ENCODE data around the gene IDNK.

Gene IDNK

DNA sequence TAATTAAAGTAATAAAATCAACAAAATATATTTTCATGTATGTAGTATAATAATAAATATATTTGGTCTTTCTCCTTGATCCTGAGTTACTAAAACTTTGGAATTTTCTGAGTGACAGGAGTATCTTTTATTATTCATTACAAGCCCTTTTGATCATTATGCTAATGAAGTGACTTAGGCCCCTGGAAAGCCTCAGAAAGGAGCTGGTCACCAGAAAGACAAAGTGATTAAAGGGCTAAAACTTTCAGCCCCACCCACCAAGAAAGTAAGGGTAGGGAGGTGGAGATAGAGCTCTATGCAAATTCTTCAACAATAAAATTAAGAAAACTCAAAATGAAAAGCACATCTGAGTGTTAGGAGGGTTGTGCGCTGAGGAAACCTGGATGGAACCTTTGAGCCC is 57.3 kb downstream of the IDNK start:
- TF ChIP-seq EZH2 (optimal IDR thresholded peaks at IDR 0.05; ENCODE audit: low read depth, low read length), result no peak
- TF ChIP-seq, protein P1, sequence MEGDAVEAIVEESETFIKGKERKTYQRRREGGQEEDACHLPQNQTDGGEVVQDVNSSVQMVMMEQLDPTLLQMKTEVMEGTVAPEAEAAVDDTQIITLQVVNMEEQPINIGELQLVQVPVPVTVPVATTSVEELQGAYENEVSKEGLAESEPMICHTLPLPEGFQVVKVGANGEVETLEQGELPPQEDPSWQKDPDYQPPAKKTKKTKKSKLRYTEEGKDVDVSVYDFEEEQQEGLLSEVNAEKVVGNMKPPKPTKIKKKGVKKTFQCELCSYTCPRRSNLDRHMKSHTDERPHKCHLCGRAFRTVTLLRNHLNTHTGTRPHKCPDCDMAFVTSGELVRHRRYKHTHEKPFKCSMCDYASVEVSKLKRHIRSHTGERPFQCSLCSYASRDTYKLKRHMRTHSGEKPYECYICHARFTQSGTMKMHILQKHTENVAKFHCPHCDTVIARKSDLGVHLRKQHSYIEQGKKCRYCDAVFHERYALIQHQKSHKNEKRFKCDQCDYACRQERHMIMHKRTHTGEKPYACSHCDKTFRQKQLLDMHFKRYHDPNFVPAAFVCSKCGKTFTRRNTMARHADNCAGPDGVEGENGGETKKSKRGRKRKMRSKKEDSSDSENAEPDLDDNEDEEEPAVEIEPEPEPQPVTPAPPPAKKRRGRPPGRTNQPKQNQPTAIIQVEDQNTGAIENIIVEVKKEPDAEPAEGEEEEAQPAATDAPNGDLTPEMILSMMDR (IDR thresholded peaks at IDR 0.05; ENCODE audit: low read length), result no peak
- H3K4me3 ChIP-seq (ENCODE audit: low read length), result no peak overlapping the region
- peaks cover 14% of the 10 kb centered on the region; the same call in 1 of the 2 replicates for H3K36me3 ChIP-seq (replicated peaks; ENCODE audit: insufficient read depth, low read length)
- H3F3A ChIP-seq (ENCODE audit: insufficient read depth, low read length), result no peaks in the 10 kb centered on the region
- H4K20me1 ChIP-seq (ENCODE audit: insufficient read depth, low read length), result peaks cover 18% of the 10 kb centered on the region; the same call in 1 of the 2 replicates
- H3K9me3 ChIP-seq (replicated peaks; ENCODE audit: insufficient read depth, low read length), result no peaks in the 10 kb centered on the region
- peaks cover 90% of the 10 kb centered on the region for H3K79me2 ChIP-seq (ENCODE audit: low read length)
- no peaks in the 10 kb centered on the region for H3K9me2 ChIP-seq (replicated peaks; ENCODE audit: insufficient read depth, low read length)
- DNase-seq, result no peak
- H3K9ac ChIP-seq (ENCODE audit: low read length), result no peak overlapping the region
- no peaks in the 10 kb centered on the region for H3K27me3 ChIP-seq (replicated peaks; ENCODE audit: insufficient read depth, low read length)
- H3K4me1 ChIP-seq (ENCODE audit: low read length), result no peaks in the 10 kb centered on the region
- H3K4me2 ChIP-seq (ENCODE audit: low read depth, low read length), result no peak overlapping the region
- H3K27ac ChIP-seq (ENCODE audit: low read length), result no peak overlapping the region
- H2AFZ ChIP-seq (ENCODE audit: low read length), result no peak overlapping the region

DNA sequence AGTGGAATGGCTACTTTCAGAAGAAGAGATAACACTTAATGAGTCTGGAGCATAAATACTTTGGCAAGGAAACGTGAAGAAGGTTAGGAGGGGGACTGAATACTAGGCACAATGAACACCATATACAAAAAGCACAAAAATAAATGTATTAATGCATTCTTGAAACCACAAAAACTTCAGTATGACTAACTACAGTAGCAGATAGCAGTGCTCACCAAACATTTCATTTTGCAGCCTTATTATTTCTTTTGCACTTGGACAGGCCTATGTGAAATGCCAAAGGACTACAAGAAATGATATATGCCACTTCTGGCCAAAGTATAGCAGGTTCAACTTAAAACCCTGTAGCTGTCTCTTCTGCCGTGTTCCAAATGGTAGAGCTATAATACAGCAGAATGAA is 58.5 kb downstream of the IDNK start:
- no peaks in the 10 kb centered on the region for H3F3A ChIP-seq (ENCODE audit: insufficient read depth, low read length)
- no peak overlapping the region for H3K4me3 ChIP-seq (ENCODE audit: low read length)
- no peak overlapping the region for H3K27ac ChIP-seq (ENCODE audit: low read length)
- no peaks in the 10 kb centered on the region for H3K4me1 ChIP-seq (ENCODE audit: low read length)
- peaks cover 13% of the 10 kb centered on the region; the same call in 1 of the 2 replicates for H3K36me3 ChIP-seq (replicated peaks; ENCODE audit: insufficient read depth, low read length)
- peaks cover 93% of the 10 kb centered on the region for H3K79me2 ChIP-seq (ENCODE audit: low read length)
- H3K9me2 ChIP-seq (replicated peaks; ENCODE audit: insufficient read depth, low read length), result no peaks in the 10 kb centered on the region
- no peak for DNase-seq
- H3K9me3 ChIP-seq (replicated peaks; ENCODE audit: insufficient read depth, low read length), result no peaks in the 10 kb centered on the region
- no peaks in the 10 kb centered on the region for H3K27me3 ChIP-seq (replicated peaks; ENCODE audit: insufficient read depth, low read length)
- no peak overlapping the region for H3K9ac ChIP-seq (ENCODE audit: low read length)
- H4K20me1 ChIP-seq (ENCODE audit: insufficient read depth, low read length), result peaks cover 24% of the 10 kb centered on the region
- no peak overlapping the region for H2AFZ ChIP-seq (ENCODE audit: low read length)
- TF ChIP-seq EZH2 (optimal IDR thresholded peaks at IDR 0.05; ENCODE audit: low read depth, low read length), result no peak
- TF ChIP-seq, protein P1 (IDR thresholded peaks at IDR 0.05; ENCODE audit: low read length), result no peak
- TF ChIP-seq EZH2phosphoT487 (IDR thresholded peaks at IDR 0.05; ENCODE audit: low read length), result no peak
- no peak overlapping the region for H3K4me2 ChIP-seq (ENCODE audit: low read depth, low read length)

DNA sequence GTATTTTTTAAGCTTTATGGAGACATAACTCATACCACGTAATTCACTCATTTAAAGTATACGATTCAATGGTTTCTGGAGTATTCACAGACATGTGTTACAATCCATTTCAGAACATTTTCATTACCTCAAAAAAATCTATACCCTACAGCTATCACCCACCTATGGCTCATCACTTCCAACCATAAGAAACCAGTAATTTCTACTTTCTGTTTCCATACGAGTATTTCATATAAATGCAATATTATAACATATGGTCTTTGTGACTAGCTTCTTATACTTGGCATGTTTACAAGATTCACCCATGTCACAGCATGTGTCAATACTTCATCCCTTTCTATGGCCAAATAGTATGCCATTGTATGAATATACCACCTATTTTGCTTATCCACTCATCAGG is 66.0 kb downstream of the IDNK start:
- H3K27me3 ChIP-seq (replicated peaks; ENCODE audit: insufficient read depth, low read length), result no peaks in the 10 kb centered on the region
- H3K9ac ChIP-seq (ENCODE audit: low read length), result no peak overlapping the region
- peaks cover 100% of the 10 kb centered on the region for H3K79me2 ChIP-seq (ENCODE audit: low read length)
- no peaks in the 10 kb centered on the region for H3K36me3 ChIP-seq (replicated peaks; ENCODE audit: insufficient read depth, low read length)
- H2AFZ ChIP-seq (ENCODE audit: low read length), result no peak overlapping the region
- H3K4me1 ChIP-seq (ENCODE audit: low read length), result no peaks in the 10 kb centered on the region
- TF ChIP-seq, protein P1 (IDR thresholded peaks at IDR 0.05; ENCODE audit: low read length), result no peak
- TF ChIP-seq EZH2phosphoT487 (IDR thresholded peaks at IDR 0.05; ENCODE audit: low read length), result no peak
- TF ChIP-seq EZH2 (optimal IDR thresholded peaks at IDR 0.05; ENCODE audit: low read depth, low read length), result no peak
- no peaks in the 10 kb centered on the region for H3F3A ChIP-seq (ENCODE audit: insufficient read depth, low read length)
- no peak overlapping the region for H3K27ac ChIP-seq (ENCODE audit: low read length)
- H3K9me3 ChIP-seq (replicated peaks; ENCODE audit: insufficient read depth, low read length), result no peaks in the 10 kb centered on the region
- H3K4me2 ChIP-seq (ENCODE audit: low read depth, low read length), result no peak overlapping the region
- no peak overlapping the region for H3K4me3 ChIP-seq (ENCODE audit: low read length)
- no peak for DNase-seq
- H4K20me1 ChIP-seq (ENCODE audit: insufficient read depth, low read length), result peaks cover 78% of the 10 kb centered on the region
- H3K9me2 ChIP-seq (replicated peaks; ENCODE audit: insufficient read depth, low read length), result no peaks in the 10 kb centered on the region
